Measurements from ENCODE around the gene SHH.

SHH gene

GRCh38 chr7:155765458-155765857 is 46.8 kb downstream of the SHH start:
- H4K20me1 ChIP-seq (ENCODE audit: insufficient read depth, low read length), result no peaks in the 10 kb centered on the region; the same call in 1 of the 2 replicates
- no peaks in the 10 kb centered on the region for H3K9me2 ChIP-seq (replicated peaks; ENCODE audit: insufficient read depth, low read length)
- H3K79me2 ChIP-seq (ENCODE audit: low read length), result peaks cover 72% of the 10 kb centered on the region
- no peaks in the 10 kb centered on the region for H3K4me1 ChIP-seq (ENCODE audit: low read length)
- no peaks in the 10 kb centered on the region for H3K9me3 ChIP-seq (replicated peaks; ENCODE audit: insufficient read depth, low read length)
- TF ChIP-seq EZH2phosphoT487 (IDR thresholded peaks at IDR 0.05; ENCODE audit: low read length) (no peak), CTCF (IDR thresholded peaks at IDR 0.05; ENCODE audit: low read length) (no peak)
- no peak overlapping the region for H2AFZ ChIP-seq (ENCODE audit: low read length)
- H3K36me3 ChIP-seq (replicated peaks; ENCODE audit: insufficient read depth, low read length), result peaks cover 22% of the 10 kb centered on the region
- no peak overlapping the region for H3K27ac ChIP-seq (ENCODE audit: low read length)
- no peak for DNase-seq
- H3K27me3 ChIP-seq (replicated peaks; ENCODE audit: insufficient read depth, low read length), result no peaks in the 10 kb centered on the region
- H3F3A ChIP-seq (ENCODE audit: insufficient read depth, low read length), result peaks cover 15% of the 10 kb centered on the region; the same call in 1 of the 2 replicates
- no peak overlapping the region for H3K4me3 ChIP-seq (ENCODE audit: low read length)
- no peak overlapping the region for H3K4me2 ChIP-seq (ENCODE audit: low read depth, low read length)
- no peak overlapping the region for H3K9ac ChIP-seq (ENCODE audit: low read length)

- Histone ChIP-seq H2AFZ (ENCODE audit: low read length) (no peak overlapping the region), H3K27ac (ENCODE audit: low read length) (no peak overlapping the region), H3K4me2 (ENCODE audit: low read depth, low read length) (no peak overlapping the region), H3K36me3 (replicated peaks; ENCODE audit: insufficient read depth, low read length) (peaks cover 14% of the 10 kb centered on the region), H3K9me2 (replicated peaks; ENCODE audit: insufficient read depth, low read length) (no peaks in the 10 kb centered on the region), H3K4me1 (ENCODE audit: low read length) (no peaks in the 10 kb centered on the region), H3K79me2 (ENCODE audit: low read length) (peaks cover 74% of the 10 kb centered on the region), H3K27me3 (replicated peaks; ENCODE audit: insufficient read depth, low read length) (no peaks in the 10 kb centered on the region), H3K4me3 (ENCODE audit: low read length) (no peak overlapping the region), H3K9ac (ENCODE audit: low read length) (no peak overlapping the region), H3K9me3 (replicated peaks; ENCODE audit: insufficient read depth, low read length) (no peaks in the 10 kb centered on the region), H3F3A (ENCODE audit: insufficient read depth, low read length) (peaks cover 15% of the 10 kb centered on the region; the same call in 1 of the 2 replicates), H4K20me1 (ENCODE audit: insufficient read depth, low read length) (no peaks in the 10 kb centered on the region; the same call in 1 of the 2 replicates)
- TF ChIP-seq CTCF (IDR thresholded peaks at IDR 0.05; ENCODE audit: low read length) (no peak), EZH2 (optimal IDR thresholded peaks at IDR 0.05; ENCODE audit: low read depth, low read length) (no peak), EZH2phosphoT487 (IDR thresholded peaks at IDR 0.05; ENCODE audit: low read length) (no peak)
- no peak for DNase-seq
These were observed 47.8 kb downstream of the SHH start for GRCh38 chr7:155764438-155764793.

GRCh38 chr7:155763691-155764437 is 48.4 kb downstream of the SHH start:
- Histone ChIP-seq H3K9ac (ENCODE audit: low read length) (no peak overlapping the region), H3K4me1 (ENCODE audit: low read length) (no peaks in the 10 kb centered on the region), H3K4me3 (ENCODE audit: low read length) (no peak overlapping the region), H3K9me3 (replicated peaks; ENCODE audit: insufficient read depth, low read length) (no peaks in the 10 kb centered on the region), H3K27ac (ENCODE audit: low read length) (no peak overlapping the region), H3K9me2 (replicated peaks; ENCODE audit: insufficient read depth, low read length) (no peaks in the 10 kb centered on the region), H3K4me2 (ENCODE audit: low read depth, low read length) (no peak overlapping the region), H3K27me3 (replicated peaks; ENCODE audit: insufficient read depth, low read length) (no peaks in the 10 kb centered on the region), H4K20me1 (ENCODE audit: insufficient read depth, low read length) (no peaks in the 10 kb centered on the region; the same call in 1 of the 2 replicates), H2AFZ (ENCODE audit: low read length) (no peak overlapping the region), H3F3A (ENCODE audit: insufficient read depth, low read length) (peaks cover 15% of the 10 kb centered on the region; the same call in 1 of the 2 replicates), H3K79me2 (ENCODE audit: low read length) (peaks cover 72% of the 10 kb centered on the region), H3K36me3 (replicated peaks; ENCODE audit: insufficient read depth, low read length) (peaks cover 9% of the 10 kb centered on the region)
- DNase-seq, result no peak
- TF ChIP-seq EZH2phosphoT487 (IDR thresholded peaks at IDR 0.05; ENCODE audit: low read length) (no peak), EZH2 (optimal IDR thresholded peaks at IDR 0.05; ENCODE audit: low read depth, low read length) (no peak), CTCF (IDR thresholded peaks at IDR 0.05; ENCODE audit: low read length) (no peak)

All from MM.1S (cell line).